Endometrial microvascular endothelial cells (primary cell): ENCODE data around the gene DCLRE1B. TPM values are rescaled to one million over a fixed set of nuclear protein-coding genes. Genes with fewer than 3 reads are reported as not detected.

Experiments used
- in situ Hi-C: cut with HindIII; loops from 2 replicates; pipeline ENCODE4 v1.10.0; 2017; ENCODE audit warnings: low sequenced_read_pairs, low pct_unique_long_range_greater_than_20kb; ENCODE audit errors: inconsistent ontology term
- total RNA-seq: library from RNA; depleted of rRNA; stranded (reverse); fragments of >200 nt; gene quantifications from one replicate; pipeline ENCODE4 v1.2.3, GENCODE V29; 2015; ENCODE audit errors: inconsistent ontology term

The DCLRE1B gene
- total RNA-seq, 1 donor from 2014 or later, result 8.2 TPM

- in situ Hi-C loops, result no loop called here
Observed at GRCh38 chr1:113881661-113882060, 23.5 kb upstream of the DCLRE1B start.

GRCh38 chr1:113886417-113887401 lies 18.4 kb upstream of the DCLRE1B start:
- in situ Hi-C loops, result no loop called here

- in situ Hi-C loops, result no loop called here
Observed at GRCh38 chr1:113887402-113888175, 17.5 kb upstream of the DCLRE1B start, which contains the start of gene BCL2L15. TSS of gene BCL2L15 (minus strand) at chr1:113887581. CDS start at chr1:113887375, 206 bp downstream.

- in situ Hi-C loops, result no loop called here
Observed at GRCh38 chr1:113890816-113891215, 14.3 kb upstream of the DCLRE1B start.

DNA sequence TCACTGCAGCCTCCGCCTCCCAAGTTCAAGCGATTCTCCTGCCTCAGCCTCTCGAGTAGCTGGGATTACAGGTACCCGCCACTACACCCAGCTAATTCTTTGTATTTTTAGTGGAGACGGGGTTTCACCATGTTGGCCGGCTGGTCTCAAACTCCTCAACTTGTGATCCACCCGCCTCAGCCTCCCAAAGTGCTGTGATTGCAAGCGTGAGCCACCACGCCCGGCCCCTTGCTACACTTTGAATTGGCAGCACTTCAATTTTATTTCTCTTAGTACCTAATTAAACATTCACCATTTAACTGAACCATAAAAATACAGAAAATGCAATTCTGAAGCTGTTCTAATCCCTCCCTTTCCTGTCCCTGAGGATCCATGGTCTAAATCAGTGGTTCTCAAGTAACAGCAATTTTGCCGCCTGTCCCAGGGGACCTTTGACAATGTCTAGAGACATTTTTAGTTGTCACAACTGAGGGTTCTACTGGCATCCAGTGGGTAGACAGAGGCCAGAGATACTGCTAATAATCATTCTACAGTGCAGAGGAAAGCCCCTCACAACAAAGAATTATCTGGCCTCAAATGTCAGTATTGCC lies 13.4 kb upstream of the DCLRE1B start:
- in situ Hi-C loops, result no loop called here

DNA sequence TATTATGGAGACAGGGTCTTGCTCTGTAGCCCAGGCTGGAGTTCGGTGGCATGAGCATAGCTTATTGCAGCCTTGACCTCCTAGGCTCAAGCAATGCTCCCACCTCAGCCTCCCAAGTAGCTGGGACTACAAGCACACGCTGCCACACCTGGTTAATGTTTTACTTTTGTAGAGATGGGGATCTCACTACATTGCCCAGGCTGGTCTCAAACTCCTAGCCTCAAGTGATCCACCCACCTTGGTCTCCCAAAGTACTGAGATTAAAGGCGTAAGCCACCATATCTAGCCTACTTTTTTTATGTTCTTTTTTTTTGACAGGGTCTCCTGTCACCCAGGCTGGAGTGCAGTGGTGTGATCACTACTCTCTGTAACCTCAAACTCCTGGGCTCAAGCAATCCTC lies 11.9 kb upstream of the DCLRE1B start:
- in situ Hi-C loops, result no loop called here

- in situ Hi-C loops, result no loop called here
Observed at GRCh38 chr1:113895098-113895497, 10.0 kb upstream of the DCLRE1B start.

DNA sequence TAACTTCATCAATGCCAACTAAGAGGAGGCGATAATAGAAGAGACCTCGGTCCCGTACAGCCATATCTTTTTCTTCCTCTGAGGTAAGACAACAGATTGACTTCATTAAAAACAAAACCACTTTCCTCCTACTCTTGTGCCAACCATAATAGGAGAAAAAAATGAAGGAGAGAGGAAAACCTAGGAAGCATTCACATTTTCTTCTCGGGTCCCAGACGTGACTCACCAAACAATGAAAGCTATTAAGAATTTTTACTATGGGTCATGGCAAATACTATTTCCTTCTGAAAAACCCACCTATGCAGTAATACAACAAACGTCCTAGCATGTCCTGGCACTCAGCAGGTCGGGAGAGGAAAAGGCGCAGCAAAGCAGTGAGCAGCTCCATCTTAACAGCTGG lies 9.2 kb upstream of the DCLRE1B start:
- in situ Hi-C loops, result no loop called here

GRCh38 chr1:113898241-113898814 lies 6.8 kb upstream of the DCLRE1B start:
- in situ Hi-C loops, result no loop called here

GRCh38 chr1:113899111-113899510 lies 6.0 kb upstream of the DCLRE1B start:
- in situ Hi-C loops, result no loop called here

GRCh38 chr1:113901191-113901590 lies 3.9 kb upstream of the DCLRE1B start:
- in situ Hi-C loops, result no loop called here

DNA sequence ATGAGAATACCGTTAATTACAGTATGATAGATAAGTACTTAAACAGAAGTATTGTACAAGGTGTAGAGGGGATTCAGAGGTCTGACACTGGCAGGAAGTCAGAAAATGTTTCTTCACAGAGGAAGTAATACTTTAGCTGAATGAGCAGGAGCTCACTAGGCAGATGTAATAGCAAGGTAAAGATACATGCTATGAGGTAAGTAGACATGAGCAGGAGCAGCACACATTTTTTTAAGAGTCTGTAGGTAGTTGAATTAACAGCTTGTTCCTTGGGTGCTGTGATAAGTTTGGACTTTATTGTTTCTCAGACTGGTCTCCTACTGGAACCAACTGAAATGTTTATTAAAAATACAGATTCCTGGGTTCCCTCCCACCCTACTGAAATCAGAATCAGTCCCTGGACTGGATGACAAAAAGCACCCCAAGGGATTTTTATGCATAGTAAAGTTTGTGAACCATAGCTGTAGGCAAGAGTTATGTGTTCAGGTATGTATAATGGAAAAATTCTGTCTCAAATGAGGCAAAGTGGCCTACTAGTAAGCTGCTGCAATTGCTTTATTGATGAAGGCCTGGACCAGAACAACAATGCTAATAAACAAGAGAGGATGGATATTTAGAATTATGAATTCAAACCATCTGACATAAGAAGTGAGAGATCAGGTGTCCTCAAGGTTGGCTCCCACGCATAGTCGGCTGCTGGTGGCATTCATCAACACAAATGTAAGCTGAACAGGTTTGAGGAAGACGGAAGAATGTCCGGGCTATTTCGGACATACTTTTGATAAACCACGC lies 1.4 kb upstream of the DCLRE1B start:
- in situ Hi-C loops, result no loop called here

- in situ Hi-C loops, result no loop called here
Observed at GRCh38 chr1:113904293-113904673, 843 bp upstream of the DCLRE1B start.

GRCh38 chr1:113905435-113905861 lies 322 bp downstream of the DCLRE1B start:
- in situ Hi-C loops, result no loop called here

DNA sequence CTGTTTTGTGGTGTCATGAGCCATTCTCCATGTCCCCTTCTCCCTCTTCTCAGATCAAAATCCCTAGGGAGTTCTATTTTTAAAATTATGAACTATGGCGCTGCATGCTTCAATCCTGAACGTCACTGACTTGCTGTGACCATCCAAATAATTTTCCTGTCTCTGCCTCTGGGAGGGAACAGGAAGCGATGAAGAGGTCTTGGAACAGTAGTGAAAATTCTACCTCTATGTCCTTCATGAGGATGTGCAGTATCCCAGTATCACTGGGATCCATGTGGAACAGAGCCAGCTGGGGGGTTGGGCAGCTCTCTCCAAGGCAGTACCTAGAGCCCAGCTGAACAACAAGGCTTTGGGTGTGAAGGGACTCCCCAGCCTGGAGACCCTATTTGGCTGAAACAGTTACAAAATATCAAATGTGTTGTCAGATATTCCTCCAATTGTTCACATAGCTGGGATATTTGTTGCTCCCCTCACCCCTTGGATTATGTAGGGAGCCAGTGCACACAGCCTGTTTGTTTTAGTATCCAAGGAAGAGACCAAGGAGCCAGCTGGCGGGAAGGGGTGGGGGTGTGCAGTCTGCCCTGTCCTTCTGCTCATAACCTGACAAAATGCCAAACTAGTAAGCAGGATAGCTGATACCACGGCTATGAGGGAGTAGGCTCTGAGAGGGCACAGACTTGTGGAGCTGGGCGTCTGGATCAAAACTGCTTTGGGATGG lies 7.6 kb downstream of the DCLRE1B start:
- in situ Hi-C loops, result no loop called here

DNA sequence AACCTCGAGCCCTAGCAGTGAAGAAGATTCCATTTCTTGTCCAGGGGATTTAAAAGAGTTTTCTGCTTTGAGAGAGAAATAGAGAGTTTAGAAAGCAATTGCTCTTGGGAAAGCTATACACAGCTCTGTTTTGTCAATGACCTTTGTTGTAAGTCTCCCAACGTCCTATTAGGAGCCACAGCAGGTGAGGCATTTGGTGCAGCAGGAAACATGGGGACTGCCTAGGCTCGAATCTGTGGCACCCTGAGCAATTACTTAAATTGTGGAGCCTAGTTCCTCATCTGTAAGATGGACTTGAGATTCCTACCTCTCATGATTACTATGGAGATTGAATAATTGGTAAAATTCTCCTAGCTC lies 8.2 kb downstream of the DCLRE1B start:
- in situ Hi-C loops, result no loop called here

GRCh38 chr1:113913887-113914664 lies 8.9 kb downstream of the DCLRE1B start:
- in situ Hi-C loops, result no loop called here
